Measurements from ENCODE around the gene RFWD3.
A peak's percentile ranks its signal among the peaks of the same experiment; 100 is the strongest.

Gene RFWD3

DNA sequence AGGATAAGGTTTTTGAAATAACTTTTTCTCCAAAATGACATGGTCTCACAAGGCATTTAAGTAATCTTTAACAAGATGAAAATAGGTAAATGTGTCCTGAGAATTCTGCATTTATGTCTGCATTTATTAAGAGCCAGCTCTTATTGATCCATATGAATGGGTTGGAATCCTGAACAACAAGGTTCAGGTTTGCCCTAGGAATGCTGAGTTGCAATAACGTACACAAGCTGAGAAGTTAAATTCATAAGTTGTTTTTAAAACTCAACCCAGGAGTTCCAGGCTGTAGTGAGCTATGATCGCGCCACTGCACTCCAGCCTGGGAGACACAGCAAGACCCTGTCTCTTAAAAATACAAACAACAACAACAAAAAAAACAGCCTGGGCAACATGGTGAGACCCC is 87.8 kb downstream of the RFWD3 start:
- no peak for DNase-seq

DNA sequence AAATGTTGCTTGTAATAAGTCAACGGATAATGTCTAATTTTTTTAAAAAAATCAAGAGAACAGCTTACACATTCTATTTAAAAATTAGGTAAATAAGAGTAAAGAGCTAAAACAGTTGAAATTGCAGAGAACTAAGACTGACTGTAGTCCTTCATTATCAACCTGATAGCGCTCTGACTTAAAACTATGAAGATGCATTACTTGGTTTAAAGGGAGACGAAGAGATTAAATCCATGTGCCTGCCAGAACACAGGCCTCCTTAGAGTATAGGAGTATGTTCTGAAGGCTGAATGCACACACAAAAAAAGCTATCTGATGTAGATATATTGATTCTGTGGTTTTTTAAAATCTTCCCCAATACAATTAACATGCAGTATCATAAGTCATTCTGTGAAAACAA is 88.2 kb downstream of the RFWD3 start:
- DNase-seq: no peak

DNA sequence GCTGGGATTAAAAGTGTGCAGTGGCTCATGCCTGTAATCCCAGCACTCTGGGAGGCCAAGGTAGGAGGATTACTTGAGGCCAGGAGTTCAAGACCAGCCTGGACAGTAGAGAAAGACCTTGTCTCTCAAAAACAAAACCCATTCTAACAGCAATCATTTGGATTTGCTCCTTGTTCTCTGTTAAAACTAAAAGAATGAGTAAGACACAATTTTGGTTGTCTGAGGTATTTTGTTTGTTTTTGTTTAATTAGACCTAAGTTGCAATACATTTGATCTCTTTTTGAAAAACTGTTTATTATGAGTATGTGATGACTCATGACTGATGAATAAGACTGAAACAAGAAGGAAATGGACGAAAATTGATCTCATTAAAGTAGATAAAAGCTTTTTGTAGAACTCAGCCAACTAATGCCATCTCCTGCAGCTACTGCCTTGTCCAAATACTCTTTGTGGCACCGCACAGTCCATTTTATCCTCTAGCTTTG is 88.8 kb downstream of the RFWD3 start:
- DNase-seq: peak; percentile 3 to 31

DNA sequence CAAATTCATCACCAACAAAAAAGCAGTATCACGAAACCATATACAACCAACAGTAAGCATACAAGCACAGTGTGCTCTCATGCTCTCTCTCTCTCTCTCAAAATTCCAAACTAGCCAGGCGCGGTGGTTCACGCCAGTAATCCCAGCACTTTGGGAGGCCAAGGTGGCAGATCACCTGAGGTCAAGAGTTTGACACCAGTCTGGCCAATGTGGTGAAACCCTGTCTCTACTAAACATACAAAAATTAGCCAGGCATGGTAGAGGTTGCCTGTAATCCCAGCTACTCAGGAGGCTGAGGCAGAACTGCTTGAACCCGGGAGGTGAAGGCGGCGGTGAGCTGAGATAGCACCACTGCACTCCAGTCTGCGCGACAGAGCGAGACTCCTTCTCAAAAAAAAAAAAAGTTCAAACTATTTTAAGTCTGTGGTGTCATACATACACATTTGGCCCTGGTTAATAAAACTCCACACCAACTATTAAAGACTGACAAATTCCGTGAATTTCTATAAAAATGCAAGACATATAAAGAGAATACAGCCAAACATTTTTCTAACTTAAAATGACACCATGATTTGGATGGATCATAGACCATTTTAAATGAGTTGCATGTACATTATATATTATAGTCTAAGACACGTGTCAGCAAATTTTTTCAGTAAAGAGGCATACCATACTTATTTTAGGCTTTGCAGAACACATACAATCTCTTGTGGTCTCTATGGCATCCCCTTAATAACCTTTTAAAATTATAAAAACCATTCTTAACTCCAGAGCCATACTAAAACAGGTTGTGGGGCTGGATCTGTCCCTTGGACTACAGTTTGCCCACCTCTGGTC is 90.7 kb downstream of the RFWD3 start:
- no peak for DNase-seq

DNA sequence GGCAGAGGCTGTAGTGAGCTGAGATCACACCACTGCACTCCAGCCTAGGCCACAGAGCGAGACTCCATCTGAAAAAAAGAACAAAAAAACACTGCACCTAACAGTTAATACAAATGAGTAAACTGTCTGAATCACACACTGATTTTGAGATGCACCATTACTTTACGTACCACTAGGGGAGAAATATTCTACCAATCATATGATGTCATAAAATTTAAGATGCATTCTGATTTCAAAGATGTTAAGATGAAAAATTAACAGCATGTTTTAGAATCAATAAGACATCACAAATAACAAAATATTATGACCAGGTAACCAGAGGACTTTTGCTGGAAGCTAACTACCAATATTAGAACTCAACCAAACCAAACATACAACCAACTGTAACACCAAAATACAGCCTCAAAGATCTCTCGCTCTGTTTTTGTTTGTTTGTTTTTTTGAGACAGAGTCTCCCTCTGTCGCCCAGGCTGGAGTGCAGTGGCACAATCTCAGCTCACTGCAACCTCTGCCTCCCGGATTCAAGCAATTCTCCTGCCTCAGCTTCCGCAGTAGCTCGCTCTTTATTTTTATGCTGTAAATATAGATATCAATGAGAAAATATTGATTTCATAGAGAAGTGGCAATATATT is 91.4 kb downstream of the RFWD3 start:
- DNase-seq: no peak

DNA sequence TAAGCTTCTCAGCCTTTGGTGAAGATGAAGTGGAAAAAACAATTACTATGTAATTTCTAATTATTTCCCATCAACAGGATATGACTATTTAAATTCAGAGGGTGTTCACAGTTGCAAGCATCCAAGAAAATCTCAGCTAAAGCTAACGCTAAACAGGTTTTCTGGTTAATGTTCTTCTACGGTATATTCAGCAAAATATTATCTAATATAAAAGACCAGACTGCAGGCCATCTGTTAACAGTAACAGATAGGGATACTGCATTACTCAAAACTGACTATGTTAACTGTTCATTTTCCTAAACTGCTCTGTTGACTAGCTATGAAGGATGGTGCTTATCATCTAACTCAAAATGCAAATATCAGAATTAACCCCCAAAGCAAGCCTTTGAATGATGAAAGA is 92.5 kb downstream of the RFWD3 start:
- no peak for DNase-seq

DNA sequence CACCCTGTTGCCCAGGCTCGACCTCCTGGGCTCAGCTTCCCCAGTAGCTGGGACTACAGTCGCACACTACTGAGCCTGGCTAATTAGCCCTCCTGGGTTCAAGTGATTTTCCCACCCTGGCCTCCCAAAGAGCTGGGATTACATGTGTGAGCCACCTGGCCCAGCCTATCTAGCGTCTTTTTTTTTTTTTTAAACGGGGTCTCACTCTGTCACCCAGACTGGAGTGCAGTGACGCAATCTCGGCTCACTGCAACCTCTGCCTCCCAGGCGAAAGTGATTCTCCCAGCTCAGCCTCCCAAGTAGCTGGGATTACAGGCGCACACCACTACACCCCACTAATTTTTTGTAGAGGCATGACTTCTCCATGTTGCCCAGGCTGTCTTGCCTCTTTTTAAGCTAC is 93.1 kb downstream of the RFWD3 start:
- no peak for DNase-seq
